Measurements from ENCODE around the gene RPA4.
"Not testable (repeated sequence)": the region's sequence is repeated elsewhere in the genome, so short reads cannot be mapped to it uniquely, and the experiment has no call there.

RPA4 gene, protein sequence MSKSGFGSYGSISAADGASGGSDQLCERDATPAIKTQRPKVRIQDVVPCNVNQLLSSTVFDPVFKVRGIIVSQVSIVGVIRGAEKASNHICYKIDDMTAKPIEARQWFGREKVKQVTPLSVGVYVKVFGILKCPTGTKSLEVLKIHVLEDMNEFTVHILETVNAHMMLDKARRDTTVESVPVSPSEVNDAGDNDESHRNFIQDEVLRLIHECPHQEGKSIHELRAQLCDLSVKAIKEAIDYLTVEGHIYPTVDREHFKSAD

GRCh38 chrX:96883608-96884007 lies at the start of gene RPA4:
Gene RPA4, plus strand, starts transcription at chrX:96883908. Its CDS starts 403 bp downstream, at chrX:96884311.
- DNase-seq (ENCODE audit: low read depth) = no peak

GRCh38 chrX:96834137-96834536 lies 49.6 kb upstream of the RPA4 start:
- no peak for DNase-seq (ENCODE audit: low read depth)

DNA sequence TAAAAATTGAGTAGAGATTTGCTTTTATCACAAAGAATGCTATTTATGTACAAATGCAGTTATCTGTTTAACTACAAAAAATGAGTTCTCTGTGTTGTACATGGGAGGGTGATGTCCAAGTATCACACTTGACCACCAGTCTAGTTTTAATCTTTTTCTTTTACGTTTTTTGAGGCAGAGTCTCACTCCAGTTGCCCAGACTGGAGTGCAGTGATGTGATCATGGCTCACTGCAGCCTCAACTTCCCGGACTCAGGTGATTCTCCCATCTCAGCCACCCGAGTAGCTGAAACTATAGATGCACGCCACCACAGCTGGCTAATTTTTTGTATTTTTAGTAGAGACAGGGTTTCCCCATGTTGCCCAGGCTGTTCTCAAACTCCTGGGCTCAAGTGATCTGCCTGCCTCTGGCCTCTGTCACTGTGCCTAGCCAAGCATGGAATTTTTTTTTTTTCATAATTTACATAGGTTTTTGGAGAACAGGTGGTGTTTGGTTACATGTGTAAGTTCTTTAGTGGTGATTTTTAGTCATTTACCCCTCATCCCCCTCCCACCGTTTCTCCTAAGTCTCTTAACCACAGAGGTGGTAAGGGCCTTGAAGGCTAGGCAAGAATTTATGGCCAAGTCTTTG lies 47.9 kb upstream of the RPA4 start:
- DNase-seq (ENCODE audit: low read depth) = no peak

- no peak for DNase-seq (ENCODE audit: low read depth)
Observed at GRCh38 chrX:96837808-96838207, 45.9 kb upstream of the RPA4 start.

GRCh38 chrX:96838537-96838936 lies 45.2 kb upstream of the RPA4 start:
- DNase-seq (ENCODE audit: low read depth) = no peak

DNA sequence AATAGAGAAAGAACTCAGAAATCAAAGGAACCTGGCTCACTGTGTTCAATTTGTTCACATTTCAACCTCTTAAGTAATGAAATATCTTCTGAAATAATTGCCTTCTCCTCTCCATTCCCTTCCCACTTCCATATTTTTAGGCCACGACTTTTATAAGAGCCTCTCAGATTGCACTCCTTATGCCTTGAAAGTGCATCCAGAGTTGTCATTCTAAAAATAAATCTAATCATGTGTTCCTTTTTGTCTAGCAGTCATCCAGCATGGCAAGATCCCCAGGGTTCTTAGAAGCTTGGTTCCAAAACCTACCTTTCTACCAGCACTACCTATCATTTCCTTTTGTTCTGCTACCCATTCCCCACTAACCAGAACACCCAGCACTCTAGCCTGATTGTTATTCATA lies 42.4 kb upstream of the RPA4 start:
- no peak for DNase-seq (ENCODE audit: low read depth)

DNA sequence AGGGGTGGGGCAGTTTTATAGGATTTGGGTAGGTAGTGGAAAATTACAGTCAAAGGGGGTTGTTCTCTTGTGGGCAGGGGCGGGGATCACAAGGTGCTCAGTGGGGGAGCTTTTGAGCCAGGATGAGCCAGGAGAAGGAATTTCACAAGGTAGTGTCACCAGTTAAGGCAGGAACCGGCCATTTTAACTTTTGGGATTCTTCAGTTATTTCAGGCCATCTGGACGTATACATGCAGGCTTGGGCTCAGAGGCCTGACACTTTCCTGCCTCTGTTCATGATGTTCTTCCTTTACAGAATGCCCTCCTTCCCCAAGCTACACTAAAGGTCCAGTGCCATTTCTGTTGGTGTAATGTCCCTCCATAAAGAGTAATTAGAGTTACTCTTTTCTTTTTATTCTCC lies 41.8 kb upstream of the RPA4 start:
- not testable (repeated sequence) for DNase-seq (ENCODE audit: low read depth)

- DNase-seq (ENCODE audit: low read depth) = no peak
Observed at GRCh38 chrX:96843566-96843965, 40.1 kb upstream of the RPA4 start.

DNA sequence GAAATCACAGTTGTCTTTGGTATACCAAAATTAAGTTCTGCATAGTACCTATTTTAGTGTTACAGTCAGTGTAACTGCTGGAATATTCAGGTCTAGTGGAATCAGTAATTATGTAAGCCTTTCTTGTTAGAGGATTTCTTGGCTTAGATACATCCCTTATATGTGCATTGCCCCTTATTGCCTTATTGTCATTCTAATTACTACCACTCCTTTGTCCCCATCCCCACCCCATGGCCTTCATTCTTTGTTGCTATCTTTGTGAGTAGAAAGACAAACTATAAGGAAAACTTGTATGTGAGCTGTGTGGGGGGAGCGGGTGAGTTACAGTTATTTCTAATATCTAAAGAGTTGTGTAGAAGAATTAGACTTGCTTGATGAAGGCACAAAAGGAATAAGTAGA lies 36.9 kb upstream of the RPA4 start:
- DNase-seq (ENCODE audit: low read depth) = no peak

- DNase-seq (ENCODE audit: low read depth) = not testable (repeated sequence)
Observed at GRCh38 chrX:96859422-96859821, 24.3 kb upstream of the RPA4 start.

DNA sequence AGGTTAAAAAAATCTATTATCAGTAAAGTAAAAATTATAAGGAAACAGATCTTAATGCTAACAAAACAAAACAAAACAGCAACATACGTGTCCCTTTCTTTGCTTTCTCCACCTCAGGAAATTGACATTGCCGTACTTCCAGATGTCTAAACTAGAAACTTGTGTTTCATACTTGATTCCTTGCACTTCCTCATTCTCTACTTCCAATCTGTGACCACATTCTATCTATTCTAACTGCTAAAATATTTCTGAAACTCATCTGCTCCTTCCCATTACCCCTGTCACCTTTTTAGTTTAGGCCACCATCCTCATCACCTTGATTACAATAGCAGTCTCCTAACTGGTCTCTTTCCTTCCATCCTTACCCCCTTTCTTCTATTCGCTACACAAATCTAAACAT lies 22.5 kb upstream of the RPA4 start:
- no peak for DNase-seq (ENCODE audit: low read depth)

DNA sequence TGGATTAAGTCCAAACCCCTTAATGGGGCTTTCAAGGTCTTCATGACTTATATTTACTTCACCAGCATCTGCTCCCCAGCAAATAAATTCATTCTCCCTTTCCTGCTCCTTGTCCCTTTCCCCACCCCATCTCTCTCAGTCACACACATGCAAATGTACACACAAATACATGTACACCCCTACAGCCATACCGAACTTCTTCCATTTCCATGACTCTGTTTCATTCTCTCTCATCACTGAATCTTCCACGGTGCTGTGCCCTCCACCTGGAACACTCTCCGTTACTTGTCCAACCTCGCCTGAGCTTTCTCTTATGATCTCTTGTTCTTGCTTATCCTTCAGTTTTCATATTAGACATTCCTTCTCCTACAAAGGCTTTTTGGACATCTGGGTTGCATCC lies 22.0 kb upstream of the RPA4 start:
- DNase-seq (ENCODE audit: low read depth) = no peak

GRCh38 chrX:96884027-96884426 lies 319 bp downstream of the RPA4 start:
- no peak for DNase-seq (ENCODE audit: low read depth)

- DNase-seq (ENCODE audit: low read depth) = no peak
Observed at GRCh38 chrX:96889726-96890125, 6.0 kb downstream of the RPA4 start.

- DNase-seq (ENCODE audit: low read depth) = no peak
Observed at GRCh38 chrX:96906741-96907140, 23.0 kb downstream of the RPA4 start.

DNA sequence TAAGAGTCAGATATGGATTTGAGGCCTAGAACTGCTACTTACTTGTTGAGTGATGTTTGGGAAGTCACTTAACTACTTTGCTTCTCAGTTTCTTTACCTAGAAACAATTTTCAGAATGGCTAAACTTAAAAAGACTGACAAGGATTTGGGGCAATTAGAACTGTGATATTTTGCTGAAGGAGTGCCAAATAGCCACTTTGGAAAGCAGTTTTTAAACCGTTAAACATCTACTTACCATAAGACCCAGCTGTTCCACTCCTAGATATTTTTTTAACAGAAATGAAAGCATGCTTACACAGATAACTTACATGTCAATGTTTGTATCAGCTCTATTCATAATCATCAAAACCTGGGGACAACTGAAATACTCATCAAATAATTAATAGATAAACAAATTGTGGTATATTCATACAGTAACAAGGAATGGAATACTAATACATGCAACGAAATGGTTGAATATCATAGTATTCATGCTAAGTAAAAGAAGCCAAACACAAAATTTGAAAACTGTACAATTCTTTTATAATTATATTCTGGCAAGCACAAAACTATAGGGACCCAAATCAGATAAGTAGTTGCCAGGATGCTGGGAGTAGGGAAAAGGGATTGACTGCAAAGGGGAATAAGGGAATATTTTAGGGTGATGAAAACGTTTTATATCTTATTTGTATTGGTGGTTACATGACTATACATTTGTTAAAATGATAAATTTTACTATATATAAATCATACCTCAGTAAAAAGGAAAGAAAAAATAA lies 24.0 kb downstream of the RPA4 start:
- no peak for DNase-seq (ENCODE audit: low read depth)

DNA sequence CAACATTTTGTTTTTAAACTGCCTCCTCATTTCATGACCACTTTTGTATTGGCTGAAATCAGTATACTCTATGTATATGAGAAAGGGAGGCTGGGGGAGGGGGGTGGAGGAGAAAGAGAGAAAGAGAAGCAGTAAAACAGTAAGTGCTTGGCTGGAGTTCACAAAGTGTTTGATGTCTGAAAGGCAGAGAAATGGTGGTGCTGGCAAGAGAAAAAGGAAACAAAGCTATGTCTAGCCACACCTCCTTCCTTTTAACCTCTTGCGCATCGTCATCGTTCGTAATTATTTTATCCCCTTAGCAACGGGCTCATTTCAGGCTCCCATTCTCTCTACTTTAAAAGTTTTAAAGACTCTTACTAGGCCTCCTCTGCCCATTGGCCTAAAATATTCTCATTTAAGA lies 25.6 kb downstream of the RPA4 start:
- no peak for DNase-seq (ENCODE audit: low read depth)

- DNase-seq (ENCODE audit: low read depth) = no peak
Observed at GRCh38 chrX:96918864-96919263, 35.2 kb downstream of the RPA4 start.

DNA sequence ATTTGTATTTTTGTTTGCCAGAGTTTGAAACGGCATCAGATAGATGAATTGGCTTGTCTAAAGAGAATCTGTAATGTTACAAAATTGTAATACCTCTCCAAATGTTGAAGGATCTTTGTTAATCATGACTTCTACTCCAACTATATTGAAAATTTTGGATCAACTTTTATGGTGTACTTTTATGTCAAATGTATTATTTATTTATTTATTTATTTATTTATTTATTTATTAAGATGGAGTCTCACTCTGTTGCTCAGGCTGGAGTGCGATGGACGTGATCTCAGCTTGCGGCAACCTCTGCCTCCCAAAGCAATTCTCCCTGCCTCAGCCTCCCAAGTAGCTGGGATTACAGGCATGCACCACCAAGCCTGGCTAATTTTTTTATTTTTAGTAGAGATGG lies 36.0 kb downstream of the RPA4 start:
- DNase-seq (ENCODE audit: low read depth) = no peak

DNA sequence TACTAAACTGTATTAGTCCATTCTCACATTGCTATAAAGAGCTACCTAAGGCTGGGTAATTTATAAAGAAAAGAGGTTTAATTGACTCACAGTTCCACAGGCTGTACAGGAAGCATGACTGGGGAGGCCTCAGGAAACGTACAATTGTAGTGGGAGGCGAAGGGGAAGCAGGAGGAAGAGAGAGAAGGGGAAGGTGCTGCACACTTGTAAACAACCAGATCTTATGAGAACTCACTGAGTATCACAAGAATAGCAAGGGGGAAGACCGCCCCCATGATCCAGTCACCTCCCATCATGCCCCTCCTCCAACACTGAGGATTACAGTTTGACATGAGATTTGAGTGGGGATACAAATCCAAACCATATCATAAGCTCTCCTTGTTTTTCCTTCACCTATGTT lies 40.9 kb downstream of the RPA4 start:
- DNase-seq (ENCODE audit: low read depth) = no peak

DNA sequence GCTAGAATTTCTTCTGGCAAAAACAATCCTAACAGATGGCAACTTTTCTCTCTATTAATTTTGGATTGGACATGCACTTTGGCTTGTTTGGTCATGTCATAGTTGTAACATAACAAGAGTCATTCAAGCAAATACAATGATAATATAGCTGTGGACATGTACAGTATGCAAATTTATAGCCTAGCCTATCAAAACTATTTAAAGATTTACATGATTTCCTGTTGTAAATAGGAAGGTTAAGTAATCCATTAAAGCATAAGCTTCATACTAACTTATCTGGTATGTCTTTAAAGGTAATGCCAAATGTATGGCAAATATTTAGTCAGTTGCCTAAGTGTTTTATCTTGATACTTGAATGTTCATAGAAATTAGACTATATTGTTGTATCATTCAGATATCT lies 45.3 kb downstream of the RPA4 start:
- no peak for DNase-seq (ENCODE audit: low read depth)
